GM18520 (cell line): Measurements from ENCODE around the gene HS2ST1.
"Not testable (repeated sequence)": the region's sequence is repeated elsewhere in the genome, so short reads cannot be mapped to it uniquely, and the experiment has no call there.

Source experiments
- ATAC-seq: cut with Tn5 transposase; IDR thresholded peaks from one replicate; pipeline ENCODE4 v1.9.1; 2021; ENCODE audit not compliant: unreplicated experiment

HS2ST1 gene

DNA sequence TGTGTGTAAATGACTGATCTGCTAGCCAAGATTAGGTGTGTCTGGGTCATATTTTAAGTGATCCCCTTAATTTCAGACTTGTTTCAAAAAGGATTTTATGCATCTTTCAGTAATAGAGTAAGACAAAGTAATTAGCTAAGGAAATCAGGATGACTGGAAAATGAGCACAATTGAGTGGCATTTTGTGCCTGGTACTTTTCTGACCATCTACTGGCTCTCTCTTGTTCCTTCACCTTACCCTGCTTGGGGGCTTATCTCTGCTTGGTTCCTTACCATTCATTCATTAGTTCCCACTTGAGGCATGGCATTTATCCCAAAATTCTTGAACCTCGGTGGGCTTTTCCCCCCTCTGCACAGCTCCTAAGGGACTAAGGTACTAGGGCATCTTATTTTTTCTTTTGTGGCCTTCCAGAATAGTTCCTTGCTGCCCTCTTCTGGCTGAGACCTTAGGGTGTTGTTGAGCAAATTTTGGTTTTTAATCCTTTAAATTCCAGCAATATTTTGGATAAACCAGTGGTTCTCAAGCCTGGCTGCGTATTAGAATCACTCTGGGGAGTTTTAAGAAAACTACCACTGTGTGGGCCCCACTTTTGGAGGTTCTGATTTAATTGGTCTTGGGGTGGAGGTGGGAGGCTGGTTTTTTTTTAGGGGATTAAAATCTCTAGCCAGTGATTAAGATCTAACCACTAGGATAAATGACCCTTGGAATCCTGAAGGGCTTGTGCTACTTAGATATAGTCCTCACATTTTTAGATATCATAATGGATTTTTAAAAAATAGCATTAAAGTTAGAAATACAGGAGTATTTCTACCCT, 50.8 kb downstream of the HS2ST1 start:
- no peak for ATAC-seq

DNA sequence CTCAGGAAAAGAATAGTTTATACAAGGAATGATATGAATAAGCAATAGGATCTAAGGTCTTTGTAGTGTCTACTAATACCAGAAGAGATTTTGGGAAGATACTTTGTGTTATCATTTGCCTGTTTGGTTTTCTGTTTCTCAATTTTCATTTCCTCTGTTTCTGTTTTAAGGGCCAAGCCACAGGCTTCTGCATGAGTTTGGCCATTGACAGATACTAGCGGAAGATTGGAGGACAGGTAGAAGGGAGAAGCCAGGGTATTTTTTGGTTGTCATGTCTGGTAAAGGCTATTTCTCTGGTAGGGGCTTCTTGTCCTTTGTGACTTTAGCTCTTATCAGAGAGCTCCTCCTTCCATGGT, 51.4 kb downstream of the HS2ST1 start:
- ATAC-seq = no peak

DNA sequence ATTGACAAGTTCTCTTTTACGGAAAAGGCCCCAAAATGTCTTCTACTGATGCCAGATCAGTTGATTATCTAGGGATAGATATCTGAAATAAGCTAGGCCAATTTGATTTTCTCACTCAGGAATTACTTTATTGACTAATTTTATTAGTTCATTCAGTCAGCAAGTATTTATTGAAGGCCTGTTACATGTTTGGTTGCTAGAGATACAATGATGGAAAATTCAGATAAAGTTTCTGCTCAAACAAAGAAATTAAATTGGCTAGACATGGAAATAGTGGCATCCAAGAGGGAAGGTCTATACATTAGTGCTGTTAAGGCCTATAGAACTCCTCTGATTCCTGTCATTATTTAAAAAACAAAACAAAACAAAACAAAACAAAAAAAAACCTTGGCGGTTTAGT, 56.5 kb downstream of the HS2ST1 start:
- ATAC-seq = no peak

GRCh38 chr1:86971778-86972177, 57.3 kb downstream of the HS2ST1 start:
- no peak for ATAC-seq

- ATAC-seq = no peak
Measured at GRCh38 chr1:86972262-86972661, 57.8 kb downstream of the HS2ST1 start.

DNA sequence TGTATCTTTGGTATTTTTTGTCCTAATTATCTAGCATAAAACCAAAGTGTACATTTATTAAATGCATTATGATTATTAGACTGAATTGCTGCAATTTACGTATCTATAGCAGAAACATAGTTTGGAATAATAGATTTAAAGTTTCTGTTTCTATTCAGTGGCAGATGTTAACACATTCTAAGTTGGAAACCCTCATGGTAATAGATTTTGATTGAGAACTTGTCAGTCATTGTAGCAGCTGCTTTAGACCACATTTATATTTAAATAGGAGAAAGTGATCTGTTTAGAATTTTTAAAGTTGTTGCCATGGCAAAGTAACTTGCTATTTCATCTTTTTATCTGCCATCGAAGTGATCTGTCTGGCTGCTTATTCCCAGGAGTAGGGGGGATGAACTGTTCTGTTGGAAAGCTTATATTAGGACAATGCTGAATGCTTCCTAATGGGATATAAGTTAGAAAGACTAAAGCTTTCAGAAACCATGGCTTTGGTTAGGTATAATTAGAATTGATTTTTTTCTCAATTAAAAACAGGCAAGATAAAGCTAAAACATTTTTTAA, 61.6 kb downstream of the HS2ST1 start:
- ATAC-seq = no peak

DNA sequence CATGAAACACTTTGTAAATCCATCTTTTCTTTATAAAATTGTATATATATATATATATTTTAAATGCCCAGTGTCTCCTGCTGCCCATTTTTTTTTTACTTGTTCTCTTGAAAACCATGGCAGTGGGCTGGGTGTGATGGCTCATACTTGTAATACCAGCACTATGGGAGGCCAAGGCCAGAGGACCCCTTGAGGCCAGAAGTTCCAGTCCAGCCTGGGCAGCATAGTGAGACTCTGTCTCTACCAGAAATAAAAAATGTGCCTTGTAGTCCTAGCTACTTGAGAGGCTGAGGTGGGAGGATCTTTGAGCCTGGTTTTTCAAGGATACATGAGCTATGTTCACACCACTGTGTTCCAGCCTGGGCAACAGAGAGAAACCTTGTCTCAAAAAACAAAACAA, 62.2 kb downstream of the HS2ST1 start:
- ATAC-seq = no peak

GRCh38 chr1:86981482-86982213, 67.2 kb downstream of the HS2ST1 start:
- no peak for ATAC-seq

DNA sequence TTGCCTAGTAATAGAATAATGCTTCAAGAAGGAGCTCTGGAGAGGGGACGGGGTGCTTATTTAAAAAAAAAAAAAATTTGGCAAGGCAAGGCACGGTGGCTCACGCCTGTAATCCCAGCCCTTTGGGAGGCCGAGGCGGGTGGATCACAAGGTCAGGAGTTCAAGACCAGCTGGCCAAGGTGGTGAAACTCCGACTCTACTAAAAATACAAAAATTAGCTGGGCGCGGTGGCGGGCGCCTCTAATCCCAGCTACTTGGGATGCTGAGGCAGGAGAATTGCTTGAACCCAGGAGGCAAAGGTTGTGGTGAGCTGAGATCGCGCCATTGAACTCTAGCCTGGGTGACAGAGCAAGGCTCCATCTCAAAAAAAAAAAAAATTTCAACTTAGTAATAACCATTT, 69.2 kb downstream of the HS2ST1 start:
- not testable (repeated sequence) for ATAC-seq

- ATAC-seq = no peak
Measured at GRCh38 chr1:86987446-86987845, 73.0 kb downstream of the HS2ST1 start.

DNA sequence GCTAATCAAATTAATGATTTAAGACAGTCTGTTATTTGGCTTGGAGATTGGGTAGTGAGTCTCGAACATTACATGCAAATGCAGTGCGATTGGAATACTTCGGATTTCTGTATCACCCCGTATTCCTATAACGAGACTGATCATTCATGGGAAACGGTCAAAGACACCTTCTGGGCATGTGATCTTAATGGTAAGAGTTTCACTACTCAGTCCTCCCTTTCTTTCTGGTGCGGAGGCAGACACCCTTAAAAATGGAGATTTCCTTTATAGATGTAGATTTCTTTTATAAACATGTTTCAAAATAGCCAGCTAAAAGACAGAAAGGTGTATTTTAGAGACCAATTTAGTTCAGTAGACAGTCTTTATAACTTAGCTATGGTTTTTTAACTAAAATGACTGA, 74.4 kb downstream of the HS2ST1 start:
- ATAC-seq = no peak

DNA sequence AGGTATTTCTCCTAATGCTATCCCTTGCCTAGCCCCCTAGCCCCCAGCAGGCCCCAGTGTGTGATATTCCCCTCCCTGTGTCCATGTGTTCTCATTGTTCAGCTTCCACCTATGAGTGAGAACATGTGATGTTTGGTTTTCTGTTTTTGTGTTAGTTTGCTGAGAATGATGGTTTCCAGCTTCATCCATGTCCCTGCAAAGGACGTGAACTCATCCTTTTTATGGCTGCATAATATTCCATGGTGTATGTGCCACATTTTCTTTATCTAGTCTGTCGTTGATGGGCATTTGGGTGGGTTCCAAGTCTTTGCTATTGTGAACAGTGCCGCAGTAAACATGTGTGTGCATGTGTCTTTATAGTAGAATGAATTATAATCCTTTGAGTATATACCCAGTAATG, 75.3 kb downstream of the HS2ST1 start:
- not testable (repeated sequence) for ATAC-seq

GRCh38 chr1:86990826-86991225, 76.4 kb downstream of the HS2ST1 start:
- ATAC-seq = no peak

DNA sequence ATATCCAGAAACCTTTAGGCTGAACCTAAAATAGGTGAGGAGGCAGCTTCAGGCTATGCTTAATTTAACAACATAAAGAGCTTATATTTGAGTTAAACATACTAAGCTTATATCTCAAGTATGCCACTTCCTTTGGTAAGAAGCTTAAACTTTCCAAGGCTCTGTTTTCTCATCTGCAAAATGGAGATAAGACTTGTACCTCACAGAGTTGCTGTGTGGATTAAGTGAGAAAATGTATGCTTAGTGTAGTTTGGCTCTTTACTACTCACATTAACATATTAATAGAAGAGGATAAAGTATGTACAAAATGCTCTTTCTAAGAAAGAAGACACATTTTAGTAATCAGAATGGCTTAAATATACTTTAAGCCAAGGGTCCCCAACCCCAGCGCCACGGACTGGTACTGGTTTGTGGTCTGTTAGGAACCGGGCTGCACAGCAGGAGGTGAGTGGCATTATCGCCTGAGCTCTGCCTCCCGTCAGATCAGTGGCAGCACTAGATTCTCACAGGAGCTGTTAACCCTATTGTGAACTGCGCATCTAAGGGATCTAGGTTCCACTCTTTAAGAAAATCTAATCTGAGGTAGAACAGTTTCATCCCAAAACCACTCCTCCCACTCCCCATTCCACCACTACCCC, 77.2 kb downstream of the HS2ST1 start:
- no peak for ATAC-seq

GRCh38 chr1:86992861-86993260, 78.4 kb downstream of the HS2ST1 start:
- ATAC-seq = no peak

- ATAC-seq = no peak
Measured at GRCh38 chr1:86993269-86993985, 79.0 kb downstream of the HS2ST1 start.

- ATAC-seq = no peak
Measured at GRCh38 chr1:86994061-86994460, 79.6 kb downstream of the HS2ST1 start.

GRCh38 chr1:86997538-86997937, 83.1 kb downstream of the HS2ST1 start:
- no peak for ATAC-seq

- ATAC-seq = no peak
Measured at GRCh38 chr1:86998280-86998679, 83.8 kb downstream of the HS2ST1 start.

- no peak for ATAC-seq
Measured at GRCh38 chr1:86998727-86999126, 84.3 kb downstream of the HS2ST1 start.

- ATAC-seq = no peak
Measured at GRCh38 chr1:87000460-87000859, 86.0 kb downstream of the HS2ST1 start.
